Activated B cell treated with CpG ODN at 0.5 μM for 24 hours (primary cell): Measurements from ENCODE around the gene VN1R5. TPM values are rescaled to one million over a fixed set of nuclear protein-coding genes. Genes with fewer than 3 reads are reported as not detected.

Experiments
- ATAC-seq: fragments of 200-7000 bp; cut with Tn5 transposase; one replicate; pipeline ENCODE4 v1.10.0; 2021; ENCODE audit warnings: low read depth, mild to moderate bottlenecking, moderate library complexity
- CTCF ChIA-PET: fragments of 350-600 bp; sonication (Branson Sonifier 250); formaldehyde crosslinking; loops from one replicate; lab custom pipeline; 2021; ENCODE audit warnings: antibody characterized with exemption; lab: Charles Lee
- POLR2A ChIA-PET: fragments of 350-600 bp; sonication (Branson Sonifier 250); formaldehyde crosslinking; loops from one replicate; lab custom pipeline; 2021; ENCODE audit warnings: antibody characterized with exemption; lab: Charles Lee
- DNase-seq: peaks from one replicate; pipeline ENCODE4 v3.0.0; 2022
- H3K27ac Mint-ChIP-seq: one replicate; pipeline ENCODE4 v1.8.0; 2020; ENCODE audit warnings: mixed read lengths
- H3K27me3 Mint-ChIP-seq: one replicate; pipeline ENCODE4 v1.8.0; 2021; ENCODE audit warnings: mixed read lengths
- H3K36me3 Mint-ChIP-seq: one replicate; pipeline ENCODE4 v1.8.0; 2021; ENCODE audit warnings: low read depth, mixed read lengths
- H3K4me1 Mint-ChIP-seq: one replicate; pipeline ENCODE4 v1.8.0; 2021; ENCODE audit warnings: mixed read lengths
- H3K4me3 Mint-ChIP-seq: one replicate; pipeline ENCODE4 v1.8.0; 2020; ENCODE audit warnings: mild to moderate bottlenecking, mixed read lengths
- H3K9me3 Mint-ChIP-seq: one replicate; pipeline ENCODE4 v1.8.0; 2020; ENCODE audit warnings: mixed read lengths
- intact Hi-C: fragments of 100-400 bp; cut with micrococcal nuclease; formaldehyde crosslinking; loops from one replicate; pipeline ENCODE4 v1.15.1; 2024
- total RNA-seq: library from RNA; stranded (reverse); gene quantifications from 2 replicates; pipeline ENCODE4 v1.2.3, GENCODE V29; 2022
- TF ChIP-seq, protein P1 (sequence below): fragments of 200-600 bp; IDR thresholded peaks from one replicate; pipeline ENCODE4 v1.8.0; 2022; ENCODE audit warnings: antibody characterized with exemption, mild to moderate bottlenecking

The VN1R5 gene
- total RNA-seq, 1 donor from 2014 or later: not detected

DNA sequence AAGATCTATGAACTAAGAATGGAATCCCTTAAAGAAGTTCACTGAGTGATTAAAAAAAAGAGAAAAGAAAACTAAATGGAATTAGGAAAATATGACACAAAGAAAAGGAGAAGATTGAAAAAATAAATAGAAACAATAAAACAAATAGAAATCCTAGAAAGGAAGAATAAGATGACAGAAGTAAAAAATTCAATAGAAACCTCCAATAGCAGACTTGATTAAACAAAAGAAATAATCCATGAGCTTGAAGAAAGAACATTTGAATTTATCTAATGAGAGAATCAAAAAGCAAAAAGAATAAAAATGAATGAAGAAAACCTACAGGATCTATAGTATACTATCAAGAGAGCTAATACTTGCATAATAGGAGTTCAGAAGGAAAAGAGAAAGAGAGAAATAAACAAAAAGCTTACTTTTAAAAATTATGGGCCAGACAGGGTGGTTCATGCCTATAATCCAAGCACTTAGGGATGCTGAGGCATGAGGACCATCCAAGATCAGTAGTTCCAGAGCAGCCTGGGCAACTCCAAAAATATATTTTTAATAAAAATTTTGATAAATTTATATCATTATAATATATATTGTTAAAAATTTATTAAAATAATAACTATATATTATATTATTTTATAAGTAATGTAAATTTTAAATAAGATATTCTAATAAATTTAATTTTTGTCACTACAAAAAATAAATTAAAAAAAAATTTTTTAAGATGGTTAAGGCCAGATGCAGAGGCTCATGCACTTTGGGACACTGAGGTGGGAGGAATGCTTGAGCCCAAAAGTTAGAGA is 9.4 kb upstream of the VN1R5 start:
- no peak overlapping the region for H3K4me3 Mint-ChIP-seq
- no peaks in the 10 kb centered on the region for H3K4me1 Mint-ChIP-seq
- no peaks in the 10 kb centered on the region for H3K36me3 Mint-ChIP-seq
- TF ChIP-seq, protein P1, sequence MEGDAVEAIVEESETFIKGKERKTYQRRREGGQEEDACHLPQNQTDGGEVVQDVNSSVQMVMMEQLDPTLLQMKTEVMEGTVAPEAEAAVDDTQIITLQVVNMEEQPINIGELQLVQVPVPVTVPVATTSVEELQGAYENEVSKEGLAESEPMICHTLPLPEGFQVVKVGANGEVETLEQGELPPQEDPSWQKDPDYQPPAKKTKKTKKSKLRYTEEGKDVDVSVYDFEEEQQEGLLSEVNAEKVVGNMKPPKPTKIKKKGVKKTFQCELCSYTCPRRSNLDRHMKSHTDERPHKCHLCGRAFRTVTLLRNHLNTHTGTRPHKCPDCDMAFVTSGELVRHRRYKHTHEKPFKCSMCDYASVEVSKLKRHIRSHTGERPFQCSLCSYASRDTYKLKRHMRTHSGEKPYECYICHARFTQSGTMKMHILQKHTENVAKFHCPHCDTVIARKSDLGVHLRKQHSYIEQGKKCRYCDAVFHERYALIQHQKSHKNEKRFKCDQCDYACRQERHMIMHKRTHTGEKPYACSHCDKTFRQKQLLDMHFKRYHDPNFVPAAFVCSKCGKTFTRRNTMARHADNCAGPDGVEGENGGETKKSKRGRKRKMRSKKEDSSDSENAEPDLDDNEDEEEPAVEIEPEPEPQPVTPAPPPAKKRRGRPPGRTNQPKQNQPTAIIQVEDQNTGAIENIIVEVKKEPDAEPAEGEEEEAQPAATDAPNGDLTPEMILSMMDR: no peak
- intact Hi-C loops: no loop called here
- ChIA-PET CTCF (no interaction called here), POLR2A (interaction anchor here (0.6 kb wide), 1 partner anchor 91 kb away, joined by 5 read pairs; no protein-coding TSS in a partner anchor)
- H3K9me3 Mint-ChIP-seq: peaks cover 27% of the 10 kb centered on the region
- H3K27ac Mint-ChIP-seq: no peak overlapping the region
- ATAC-seq: no peak
- peaks cover 5% of the 10 kb centered on the region for H3K27me3 Mint-ChIP-seq
- no peak for DNase-seq

DNA sequence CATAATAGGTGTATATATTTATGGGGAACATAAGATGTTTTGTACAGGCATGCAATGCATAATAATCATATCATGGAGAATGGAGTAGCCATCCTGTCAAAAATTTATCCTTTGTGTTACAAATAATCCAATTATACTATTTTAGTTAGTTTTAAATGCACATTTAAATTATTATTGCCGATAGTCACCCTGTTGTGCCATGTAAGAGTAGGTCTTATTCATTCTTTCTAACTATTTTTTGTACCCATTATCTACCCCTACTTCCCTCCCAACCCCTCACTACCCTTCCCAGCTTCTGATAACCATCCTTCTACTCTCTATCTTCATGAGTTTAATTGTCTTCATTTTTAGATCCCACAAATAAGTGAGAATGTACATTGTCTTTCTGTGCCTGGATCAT is 8.3 kb upstream of the VN1R5 start:
- intact Hi-C loops: no loop called here
- TF ChIP-seq, protein P1: no peak
- Mint-ChIP-seq H3K4me3 (no peak overlapping the region), H3K27me3 (peaks cover 5% of the 10 kb centered on the region), H3K36me3 (no peaks in the 10 kb centered on the region), H3K4me1 (no peaks in the 10 kb centered on the region), H3K27ac (no peak overlapping the region), H3K9me3 (peaks cover 27% of the 10 kb centered on the region)
- no peak for DNase-seq
- ChIA-PET POLR2A (no interaction called here), CTCF (no interaction called here)
- no peak for ATAC-seq

DNA sequence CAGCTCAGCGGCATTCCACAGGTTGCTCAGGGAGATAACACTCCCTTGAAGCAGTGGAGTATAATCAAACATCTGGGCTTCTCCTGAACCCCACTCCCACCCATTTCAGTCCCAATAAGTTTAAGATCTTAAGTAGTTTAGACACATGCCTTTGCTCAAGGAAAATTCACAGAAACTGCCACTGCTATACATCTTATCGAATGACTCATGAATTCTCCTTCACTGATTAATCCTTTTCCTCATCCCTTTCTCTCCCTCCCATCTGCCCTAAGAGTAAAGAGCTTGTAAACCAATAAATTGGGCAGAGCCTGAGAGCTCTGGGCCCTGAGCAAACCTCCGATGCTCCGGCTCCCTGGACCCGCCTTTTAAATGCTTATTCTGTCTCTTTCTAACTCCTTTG is 10.2 kb downstream of the VN1R5 start:
- ChIA-PET POLR2A (no interaction called here), CTCF (no interaction called here)
- peaks cover 7% of the 10 kb centered on the region for H3K27me3 Mint-ChIP-seq
- no peak for DNase-seq
- H3K9me3 Mint-ChIP-seq: peaks cover 18% of the 10 kb centered on the region
- ATAC-seq: no peak
- no peak overlapping the region for H3K27ac Mint-ChIP-seq
- TF ChIP-seq, protein P1: no peak
- no peak overlapping the region for H3K4me3 Mint-ChIP-seq
- no peaks in the 10 kb centered on the region for H3K4me1 Mint-ChIP-seq
- peaks cover 3% of the 10 kb centered on the region for H3K36me3 Mint-ChIP-seq
- intact Hi-C loops: no loop called here

DNA sequence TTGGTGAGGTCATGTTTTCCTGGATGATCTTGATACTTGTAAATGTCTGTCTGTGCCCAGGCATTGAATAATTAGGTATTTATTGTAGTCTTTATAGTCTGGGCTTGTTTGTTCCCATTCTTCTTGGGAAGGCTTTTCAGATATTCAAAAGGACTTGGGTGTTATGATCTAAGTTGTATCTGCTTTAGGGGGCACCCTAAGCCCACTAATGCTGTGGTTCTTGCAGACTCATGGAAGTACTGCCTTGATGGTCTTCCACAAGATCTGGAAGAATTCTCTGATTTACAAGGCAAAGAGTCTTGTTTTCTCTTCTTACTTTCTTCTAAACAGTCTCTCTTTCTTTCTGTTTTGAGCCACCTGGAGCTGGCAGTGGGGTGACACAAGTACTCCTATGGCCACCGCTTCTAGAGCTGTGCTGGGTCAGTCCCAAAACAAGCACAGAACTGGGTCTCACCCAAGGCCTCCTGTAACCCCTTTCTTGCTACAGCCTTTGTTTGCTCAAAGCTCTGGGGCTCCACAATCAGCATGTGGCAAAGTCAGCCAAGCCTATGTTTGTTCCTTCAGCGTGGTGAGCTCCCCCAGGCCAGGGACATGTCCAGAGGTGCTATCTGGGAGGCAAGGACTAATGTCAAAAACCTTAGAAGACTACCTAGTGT is 12.6 kb downstream of the VN1R5 start:
- TF ChIP-seq, protein P1: no peak
- CTCF ChIA-PET: no interaction called here
- H3K27me3 Mint-ChIP-seq: peaks cover 7% of the 10 kb centered on the region
- DNase-seq (no peak), ATAC-seq (no peak)
- H3K4me3 Mint-ChIP-seq: no peak overlapping the region
- peaks cover 18% of the 10 kb centered on the region for H3K9me3 Mint-ChIP-seq
- H3K36me3 Mint-ChIP-seq: peaks cover 3% of the 10 kb centered on the region
- no peaks in the 10 kb centered on the region for H3K4me1 Mint-ChIP-seq
- H3K27ac Mint-ChIP-seq: no peak overlapping the region
- intact Hi-C loops: loop anchor here (2.0 kb wide), 1 partner anchor 106 kb away; no protein-coding TSS in a partner anchor
- POLR2A ChIA-PET: no interaction called here

DNA sequence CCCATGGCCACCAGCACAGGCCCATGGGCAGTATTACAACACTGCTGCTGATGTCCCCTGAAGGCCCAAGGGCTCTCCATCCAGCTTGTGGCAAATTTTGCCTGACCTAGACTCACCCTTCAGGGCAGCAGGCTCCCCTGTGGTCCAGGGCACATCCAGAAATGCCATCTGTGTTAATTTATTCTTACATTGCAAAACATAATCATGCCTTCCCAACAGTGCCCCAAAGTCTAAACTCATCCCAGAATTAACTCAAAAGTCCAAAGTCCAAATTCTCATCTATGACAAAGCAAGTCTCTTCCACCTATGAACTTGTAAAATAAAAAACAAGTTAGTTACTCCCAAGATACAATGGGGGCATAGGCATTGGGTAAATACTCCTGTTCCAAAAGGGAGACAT is 13.3 kb downstream of the VN1R5 start:
- H3K36me3 Mint-ChIP-seq: peaks cover 3% of the 10 kb centered on the region
- no peaks in the 10 kb centered on the region for H3K4me1 Mint-ChIP-seq
- CTCF ChIA-PET: no interaction called here
- intact Hi-C loops: loop anchor here (2.0 kb wide), 1 partner anchor 106 kb away; no protein-coding TSS in a partner anchor
- H3K27me3 Mint-ChIP-seq: peaks cover 4% of the 10 kb centered on the region
- ATAC-seq (no peak), DNase-seq (no peak)
- TF ChIP-seq, protein P1: no peak
- H3K4me3 Mint-ChIP-seq: no peak overlapping the region
- POLR2A ChIA-PET: no interaction called here
- no peak overlapping the region for H3K27ac Mint-ChIP-seq
- peaks cover 15% of the 10 kb centered on the region for H3K9me3 Mint-ChIP-seq
